ENCODE data around the gene VPS18.

GRCh38 chr15:40900256-40901052, 6.2 kb downstream of the VPS18 start:
- TF ChIP-seq CTCF (IDR thresholded peaks at IDR 0.05) = no peak
- TF ChIP-seq EZH2 (IDR thresholded peaks at IDR 0.05) = no peak
- no peak for TF ChIP-seq EZH2phosphoT487 (IDR thresholded peaks at IDR 0.05)

Data from neural progenitor cell (in vitro differentiated cells).